Stimulated activated naive CD8-positive, alpha-beta T cell treated with anti-CD3 and anti-CD28 coated beads, Interleukin-15, amount 100 ng/mL, for 72 hours (primary cell): ENCODE results near the gene DTL.

Source experiments
- ATAC-seq: fragments of 150-1000 bp; cut with Tn5 transposase; 2 replicates; pipeline ENCODE4 v1.10.0; 2021; ENCODE audit warnings: mild to moderate bottlenecking, moderate library complexity
- DNase-seq, 2 donors: peaks; one replicate each; pipeline ENCODE4 v3.0.0; 2021 to 2022
- H3K27ac Mint-ChIP-seq, 2 donors: one replicate each; pipeline ENCODE4 v1.8.0; 2022; ENCODE audit warnings: mild to moderate bottlenecking in 2 of 2, mixed read lengths in 2 of 2, moderate library complexity in 2 of 2
- H3K27me3 Mint-ChIP-seq: one replicate; pipeline ENCODE4 v1.8.0; 2022; ENCODE audit warnings: mixed read lengths
- H3K4me1 Mint-ChIP-seq: one replicate; pipeline ENCODE4 v1.8.0; 2022; ENCODE audit warnings: mild to moderate bottlenecking, mixed read lengths
- H3K4me3 Mint-ChIP-seq, 2 donors: one replicate each; pipeline ENCODE4 v1.8.0; 2022; ENCODE audit warnings: mild to moderate bottlenecking in 2 of 2, mixed read lengths in 2 of 2, moderate library complexity in 1 of 2
- H3K9me3 Mint-ChIP-seq, 2 donors: one replicate each; pipeline ENCODE4 v1.8.0; 2022; ENCODE audit warnings: mixed read lengths in 2 of 2

DTL gene

DNA sequence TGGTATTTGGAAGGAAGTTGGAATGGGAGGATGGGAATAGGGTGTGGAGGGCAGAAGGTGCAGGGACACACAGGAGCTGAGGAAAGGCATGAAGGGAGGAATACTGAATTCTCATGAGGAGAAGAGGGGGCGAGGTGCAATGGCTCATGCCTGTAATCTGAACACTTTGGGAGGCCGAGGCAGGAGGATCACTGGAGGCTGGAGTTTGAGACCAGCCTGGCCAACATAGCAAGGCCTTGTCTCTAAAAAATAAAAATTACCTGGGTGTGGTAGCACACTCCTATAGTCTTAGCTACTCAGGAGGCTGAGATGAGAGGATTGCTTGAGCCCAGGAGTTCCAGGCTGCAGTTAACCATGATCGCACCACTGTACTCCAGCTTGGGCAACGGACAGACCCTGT is 117.3 kb downstream of the DTL start:
- Mint-ChIP-seq H3K27ac (no peak overlapping the region), H3K4me1 (no peaks in the 10 kb centered on the region), H3K9me3 (no peaks in the 10 kb centered on the region), H3K4me3 (no peak overlapping the region), H3K27me3 (no peaks in the 10 kb centered on the region)
- DNase-seq: no peak
- ATAC-seq: no peak

DNA sequence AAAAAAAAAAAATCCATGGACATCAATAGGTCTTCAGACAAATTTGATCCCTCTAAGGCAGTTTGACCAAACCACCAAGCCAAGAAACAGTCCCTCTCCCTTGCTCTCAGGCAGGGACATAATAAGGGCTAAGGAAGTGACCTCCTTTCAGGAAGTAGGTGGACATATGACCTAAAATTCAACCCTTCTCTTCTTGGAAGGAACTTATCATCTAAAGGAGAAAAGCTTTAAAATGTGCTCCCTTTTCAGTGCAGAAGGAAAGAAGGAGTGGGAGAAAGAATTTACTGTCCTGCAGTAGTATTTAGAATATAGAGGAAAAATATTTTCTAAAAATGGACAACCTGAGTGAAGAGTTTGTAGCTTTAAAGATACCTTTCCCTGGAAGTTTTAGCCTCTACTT is 118.1 kb downstream of the DTL start:
- H3K27ac Mint-ChIP-seq: no peak overlapping the region
- ATAC-seq (no peak), DNase-seq (no peak)
- no peaks in the 10 kb centered on the region for H3K27me3 Mint-ChIP-seq
- no peaks in the 10 kb centered on the region for H3K9me3 Mint-ChIP-seq
- peaks cover 2% of the 10 kb centered on the region for H3K4me1 Mint-ChIP-seq
- no peak overlapping the region for H3K4me3 Mint-ChIP-seq
